GM12864 (cell line): Measurements from ENCODE around the gene ECE2.
"Not testable (repeated sequence)": the region's sequence is repeated elsewhere in the genome, so short reads cannot be mapped to it uniquely, and the experiment has no call there.

ENCODE experiments used
- DNase-seq: peaks from one replicate; pipeline ENCODE4 v3.0.0-alpha.2; 2011; ENCODE audit warnings: low read depth
- H3K4me3 ChIP-seq: 2 replicates; pipeline ENCODE4 v1.5.1; 2011; ENCODE audit warnings: mild to moderate bottlenecking, low read depth, low read length, control low read depth
- CTCF ChIP-seq: IDR thresholded peaks from 2 replicates; pipeline ENCODE4 v1.5.1; 2011; ENCODE audit warnings: low read depth, mild to moderate bottlenecking, moderate library complexity, low read length, control low read depth, inconsistent platforms; ENCODE audit errors: missing control alignments

The ECE2 gene

GRCh38 chr3:184335661-184336546 is 60.1 kb downstream of the ECE2 start:
- no peak for DNase-seq
- peak overlapping the region; percentile 62 for H3K4me3 ChIP-seq
- no peak for TF ChIP-seq CTCF

- no peak for DNase-seq
- H3K4me3 ChIP-seq = peak overlapping the region; percentile 62
- TF ChIP-seq CTCF = no peak
Measured at GRCh38 chr3:184336547-184337398, 61.0 kb downstream of the ECE2 start.

GRCh38 chr3:184337399-184337714 is 61.5 kb downstream of the ECE2 start, which contains the start of gene FAM131A:
TSS of gene FAM131A (plus strand) at chr3:184337600. CDS start at chr3:184337631, 31 bp downstream.
- H3K4me3 ChIP-seq = peak within 1 kb of the TSS; percentile 62
- no peak for DNase-seq
- TF ChIP-seq CTCF = no peak

GRCh38 chr3:184337981-184338380 is 62.2 kb downstream of the ECE2 start:
- no peak overlapping the region for H3K4me3 ChIP-seq
- TF ChIP-seq CTCF = no peak
- no peak for DNase-seq

GRCh38 chr3:184338511-184338945 is 62.7 kb downstream of the ECE2 start:
- no peak for TF ChIP-seq CTCF
- H3K4me3 ChIP-seq = no peak overlapping the region
- DNase-seq = no peak

- no peak overlapping the region for H3K4me3 ChIP-seq
- no peak for DNase-seq
- no peak for TF ChIP-seq CTCF
Measured at GRCh38 chr3:184339001-184339400, 63.2 kb downstream of the ECE2 start.

- DNase-seq, H3K4me3 ChIP-seq: not testable (repeated sequence)
Measured at GRCh38 chr3:184339451-184340135, 63.8 kb downstream of the ECE2 start.
